Neural cell (in vitro differentiated cells): ENCODE measurements around the gene RHBDF2. TPM values are rescaled to one million over a fixed set of nuclear protein-coding genes. Genes with fewer than 3 reads are reported as not detected.

Source experiments
- H2AFZ ChIP-seq: fragments of 200-600, 300-800 bp; sonication (generic), shearing (Covaris generic); 2 replicates; pipeline ENCODE4 v1.6.0; 2014; ENCODE audit warnings: low read depth, mild to moderate bottlenecking, antibody characterized with exemption, low read length, moderate library complexity
- H3F3A ChIP-seq: fragments of 200-600 bp; shearing (Covaris generic); 2 replicates; pipeline ENCODE4 v1.6.1; 2016; ENCODE audit warnings: mild to moderate bottlenecking, moderate library complexity, mixed read lengths, antibody characterized with exemption, low read length; ENCODE audit not compliant: insufficient read depth, poor library complexity, severe bottlenecking
- H3K27ac ChIP-seq: fragments of 200-600, 300-800 bp; sonication (generic), shearing (Covaris generic); 2 replicates; pipeline ENCODE4 v1.5.1; 2014; ENCODE audit warnings: mild to moderate bottlenecking, low read length, moderate library complexity
- H3K27me3 ChIP-seq: fragments of 300-800, 200-600 bp; sonication (generic), shearing (Covaris generic); 2 replicates; pipeline ENCODE4 v1.6.0; 2014; ENCODE audit warnings: mild to moderate bottlenecking, low read depth, low read length, moderate library complexity; ENCODE audit not compliant: insufficient read depth
- H3K36me3 ChIP-seq: fragments of 300-800, 200-600 bp; sonication (generic), shearing (Covaris generic); 2 replicates; pipeline ENCODE4 v1.5.1; 2014; ENCODE audit warnings: mild to moderate bottlenecking, antibody characterized with exemption, low read length, moderate library complexity; ENCODE audit not compliant: insufficient read depth
- H3K4me2 ChIP-seq: fragments of 300-800, 200-600 bp; sonication (generic), shearing (Covaris generic); 2 replicates; pipeline ENCODE4 v1.6.0; 2014; ENCODE audit warnings: mild to moderate bottlenecking, low read length
- H3K4me3 ChIP-seq: fragments of 300-800, 200-600 bp; sonication (generic), shearing (Covaris generic); 2 replicates; pipeline ENCODE4 v1.5.1; 2014; ENCODE audit warnings: mild to moderate bottlenecking, low read length, moderate library complexity
- H3K79me2 ChIP-seq: fragments of 200-600 bp; shearing (Covaris generic); replicated peaks from 2 replicates; pipeline ENCODE4 v1.6.0; 2014; ENCODE audit warnings: mild to moderate bottlenecking, low read length, moderate library complexity; ENCODE audit not compliant: insufficient read depth
- H3K9ac ChIP-seq: fragments of 300-800, 200-600 bp; sonication (generic), shearing (Covaris generic); 2 replicates; pipeline ENCODE4 v1.6.1; 2016; ENCODE audit warnings: mild to moderate bottlenecking, low read length, mixed read lengths
- H3K9me2 ChIP-seq: fragments of 200-600 bp; shearing (Covaris generic); 2 replicates; pipeline ENCODE4 v1.6.1; 2016; ENCODE audit warnings: mild to moderate bottlenecking, low read length, mixed read lengths; ENCODE audit not compliant: insufficient read depth
- H3K9me3 ChIP-seq: fragments of 200-600, 300-800 bp; sonication (generic), shearing (Covaris generic); 2 replicates; pipeline ENCODE4 v1.6.1; 2016; ENCODE audit warnings: mild to moderate bottlenecking, mixed run types, low read length, moderate library complexity, mixed read lengths
- H4K20me1 ChIP-seq: fragments of 200-600 bp; shearing (Covaris generic); 2 replicates; pipeline ENCODE4 v1.6.1; 2016; ENCODE audit warnings: mild to moderate bottlenecking, mixed run types; ENCODE audit not compliant: insufficient read depth
- CTCF ChIP-seq: fragments of 450-650 bp; IDR thresholded peaks from 2 replicates; pipeline ENCODE4 v1.5.1; 2014; ENCODE audit warnings: antibody characterized with exemption, mild to moderate bottlenecking, moderate library complexity; ENCODE audit not compliant: poor library complexity, severe bottlenecking
- EP300 ChIP-seq: fragments of 450-650 bp; conservative IDR thresholded peaks from 2 replicates; pipeline ENCODE4 v1.6.1; 2014; ENCODE audit warnings: antibody characterized with exemption, mild to moderate bottlenecking, moderate library complexity; ENCODE audit not compliant: poor library complexity, severe bottlenecking
- EZH2 ChIP-seq: fragments of 200-600, 300-800 bp; shearing (Covaris generic), sonication (generic); IDR thresholded peaks from 2 replicates; pipeline ENCODE4 v1.6.1; 2014; ENCODE audit warnings: antibody characterized with exemption, low read length, borderline replicate concordance, mild to moderate bottlenecking; ENCODE audit not compliant: insufficient read depth, poor library complexity, severe bottlenecking
- MXI1 ChIP-seq: fragments of 450-650 bp; conservative IDR thresholded peaks from 2 replicates; pipeline ENCODE4 v1.6.1; 2014; ENCODE audit warnings: antibody characterized with exemption, mild to moderate bottlenecking; ENCODE audit not compliant: poor library complexity, severe bottlenecking
- POLR2AphosphoS5 ChIP-seq: IDR thresholded peaks from 2 replicates; pipeline ENCODE4 v1.6.1; 2012
- RAD21 ChIP-seq: fragments of 450-650 bp; conservative IDR thresholded peaks from 2 replicates; pipeline ENCODE4 v1.6.1; 2014; ENCODE audit warnings: antibody characterized with exemption, mild to moderate bottlenecking, moderate library complexity
- SMC3 ChIP-seq: fragments of 450-650 bp; conservative IDR thresholded peaks from 2 replicates; pipeline ENCODE4 v1.6.1; 2014; ENCODE audit warnings: antibody characterized with exemption, mild to moderate bottlenecking, moderate library complexity; ENCODE audit not compliant: poor library complexity
- TAF1 ChIP-seq: IDR thresholded peaks from 2 replicates; pipeline ENCODE4 v1.6.1; 2012; ENCODE audit warnings: low read depth
- polyA plus RNA-seq: library from polyadenylated mRNA; depleted of rRNA; stranded (reverse); fragments of >200 nt; gene quantifications from 2 replicates; pipeline ENCODE4 v1.2.3, GENCODE V29; 2014
- TF ChIP-seq, protein P1 (sequence below): IDR thresholded peaks from 2 replicates; pipeline ENCODE4 v1.6.1; 2012; ENCODE audit warnings: borderline replicate concordance

RHBDF2 gene
- polyA plus RNA-seq, 1 donor from 2014 or later = not detected

- Histone ChIP-seq H4K20me1 (no peaks in the 10 kb centered on the region), H2AFZ (no peak overlapping the region), H3K27ac (no peak overlapping the region), H3K79me2 (no peaks in the 10 kb centered on the region), H3K9me3 (no peaks in the 10 kb centered on the region), H3K4me3 (peak overlapping the region; percentile 62), H3K9me2 (no peaks in the 10 kb centered on the region), H3K9ac (peak overlapping the region; percentile 67), H3F3A (no peaks in the 10 kb centered on the region), H3K4me2 (no peak overlapping the region), H3K27me3 (peaks cover 34% of the 10 kb centered on the region), H3K36me3 (no peaks in the 10 kb centered on the region)
- TF ChIP-seq EZH2 (no peak), SMC3 (no peak), EP300 (no peak), TAF1 (no peak), CTCF (no peak), RAD21 (no peak), POLR2AphosphoS5 (no peak), MXI1 (no peak)
- TF ChIP-seq, protein P1, sequence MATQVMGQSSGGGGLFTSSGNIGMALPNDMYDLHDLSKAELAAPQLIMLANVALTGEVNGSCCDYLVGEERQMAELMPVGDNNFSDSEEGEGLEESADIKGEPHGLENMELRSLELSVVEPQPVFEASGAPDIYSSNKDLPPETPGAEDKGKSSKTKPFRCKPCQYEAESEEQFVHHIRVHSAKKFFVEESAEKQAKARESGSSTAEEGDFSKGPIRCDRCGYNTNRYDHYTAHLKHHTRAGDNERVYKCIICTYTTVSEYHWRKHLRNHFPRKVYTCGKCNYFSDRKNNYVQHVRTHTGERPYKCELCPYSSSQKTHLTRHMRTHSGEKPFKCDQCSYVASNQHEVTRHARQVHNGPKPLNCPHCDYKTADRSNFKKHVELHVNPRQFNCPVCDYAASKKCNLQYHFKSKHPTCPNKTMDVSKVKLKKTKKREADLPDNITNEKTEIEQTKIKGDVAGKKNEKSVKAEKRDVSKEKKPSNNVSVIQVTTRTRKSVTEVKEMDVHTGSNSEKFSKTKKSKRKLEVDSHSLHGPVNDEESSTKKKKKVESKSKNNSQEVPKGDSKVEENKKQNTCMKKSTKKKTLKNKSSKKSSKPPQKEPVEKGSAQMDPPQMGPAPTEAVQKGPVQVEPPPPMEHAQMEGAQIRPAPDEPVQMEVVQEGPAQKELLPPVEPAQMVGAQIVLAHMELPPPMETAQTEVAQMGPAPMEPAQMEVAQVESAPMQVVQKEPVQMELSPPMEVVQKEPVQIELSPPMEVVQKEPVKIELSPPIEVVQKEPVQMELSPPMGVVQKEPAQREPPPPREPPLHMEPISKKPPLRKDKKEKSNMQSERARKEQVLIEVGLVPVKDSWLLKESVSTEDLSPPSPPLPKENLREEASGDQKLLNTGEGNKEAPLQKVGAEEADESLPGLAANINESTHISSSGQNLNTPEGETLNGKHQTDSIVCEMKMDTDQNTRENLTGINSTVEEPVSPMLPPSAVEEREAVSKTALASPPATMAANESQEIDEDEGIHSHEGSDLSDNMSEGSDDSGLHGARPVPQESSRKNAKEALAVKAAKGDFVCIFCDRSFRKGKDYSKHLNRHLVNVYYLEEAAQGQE = no peak
Observed at GRCh38 chr17:76536511-76537287, 35.5 kb upstream of the RHBDF2 start.

DNA sequence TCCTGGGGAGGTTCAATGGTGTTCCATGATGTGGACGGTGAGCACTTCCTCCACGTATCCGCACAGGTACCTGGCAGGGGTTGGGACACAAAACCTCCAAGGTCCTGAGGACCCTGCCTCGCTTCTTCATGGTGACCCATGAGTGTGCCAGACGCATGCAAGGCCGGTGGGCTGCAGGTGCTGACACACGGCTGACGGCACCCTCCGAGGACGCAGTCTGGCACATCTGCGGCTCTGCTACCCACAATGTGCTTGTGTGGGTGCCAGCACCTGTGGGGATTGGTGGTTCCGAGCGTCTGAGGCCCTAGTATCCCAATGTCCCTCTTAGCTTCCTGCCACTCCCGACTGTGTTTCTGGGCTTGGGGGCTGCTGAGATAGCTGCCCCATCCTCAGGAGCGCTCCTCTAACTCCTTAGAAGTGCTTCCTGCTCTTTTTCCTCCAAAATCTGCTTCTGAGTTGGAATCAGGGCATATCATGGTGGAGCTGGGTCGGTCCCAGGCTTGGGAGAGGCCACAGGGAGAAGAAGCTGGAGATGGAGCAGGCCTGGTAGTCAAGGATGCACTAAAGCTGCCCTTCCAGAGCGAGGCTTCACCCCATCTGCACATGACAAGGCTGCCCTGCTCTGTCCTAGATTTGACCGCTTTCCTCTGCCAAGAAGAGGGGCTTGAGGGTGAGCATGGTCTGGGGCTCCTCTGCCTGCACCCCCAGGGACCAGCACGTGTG, 34.7 kb upstream of the RHBDF2 start:
- H2AFZ ChIP-seq = no peak overlapping the region
- H3K9ac ChIP-seq = no peak overlapping the region
- TF ChIP-seq EP300 (no peak), EZH2 (no peak)
- no peaks in the 10 kb centered on the region for H3K9me3 ChIP-seq
- H3F3A ChIP-seq = no peaks in the 10 kb centered on the region
- no peaks in the 10 kb centered on the region for H3K79me2 ChIP-seq
- no peaks in the 10 kb centered on the region for H3K36me3 ChIP-seq
- no peaks in the 10 kb centered on the region for H3K9me2 ChIP-seq
- H3K4me3 ChIP-seq = no peak overlapping the region
- H3K27me3 ChIP-seq = peaks cover 34% of the 10 kb centered on the region
- no peak overlapping the region for H3K4me2 ChIP-seq
- H3K27ac ChIP-seq = no peak overlapping the region
- H4K20me1 ChIP-seq = no peaks in the 10 kb centered on the region
